ENCODE results near the gene PLEKHM2.

The PLEKHM2 gene

DNA sequence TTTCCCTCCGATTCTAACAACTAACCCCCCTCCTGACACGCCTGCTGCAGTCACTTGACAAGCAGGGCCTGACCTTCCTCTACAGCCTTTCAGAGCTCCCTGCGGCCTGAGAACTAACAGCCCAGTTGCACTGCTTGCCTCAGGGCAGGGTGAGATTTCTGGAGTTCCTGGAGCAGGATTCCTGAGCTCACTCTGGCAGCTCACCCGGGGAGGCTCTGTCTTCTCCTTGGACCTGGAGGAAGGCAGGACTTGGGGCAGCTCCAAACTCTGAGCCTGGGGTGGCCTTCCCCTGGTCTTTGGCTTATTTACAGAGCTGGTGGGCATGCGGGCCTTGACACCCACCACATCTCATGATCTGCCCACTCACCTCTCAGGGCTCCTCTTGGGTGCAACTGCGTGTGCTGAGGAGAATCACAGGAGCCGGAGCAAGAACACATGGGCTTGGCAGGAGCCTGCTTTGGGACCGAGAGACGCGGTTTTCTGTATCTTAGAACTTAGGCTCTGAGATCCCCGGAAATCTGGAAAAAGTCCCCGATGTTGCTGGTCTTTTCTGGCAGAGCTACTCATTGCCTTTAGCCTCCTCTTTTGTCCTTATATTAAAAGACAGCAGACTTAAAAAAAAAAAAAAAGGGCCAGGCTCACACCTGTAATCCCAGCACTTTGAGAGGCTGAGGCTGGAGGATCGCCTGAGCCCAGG lies 38.9 kb downstream of the PLEKHM2 start:
- DNase-seq = no peak
- no peaks in the 10 kb centered on the region for H3K9me3 ChIP-seq (ENCODE audit: insufficient read depth, low read length, severe bottlenecking)
- no peaks in the 10 kb centered on the region for H3K4me1 ChIP-seq (ENCODE audit: insufficient read depth, low read length)
- no peaks in the 10 kb centered on the region for H3K27me3 ChIP-seq (ENCODE audit: insufficient read depth, low read length, poor library complexity)
- H4K20me1 ChIP-seq (ENCODE audit: insufficient read depth, low read length) = peaks cover under 1% of the 10 kb centered on the region; the same call in 1 of the 2 replicates
- no peak overlapping the region for H3K4me3 ChIP-seq (ENCODE audit: low read depth in 1 of 2, low read length in 2 of 2)
- ATAC-seq (ENCODE audit: insufficient read depth, low read depth) = no peak
- H3K27ac ChIP-seq (ENCODE audit: low read length) = no peak overlapping the region
- no peak for TF ChIP-seq EZH2 (IDR thresholded peaks at IDR 0.05; ENCODE audit: borderline replicate concordance, low read depth, low read length, severe bottlenecking)
- TF ChIP-seq, protein P1, sequence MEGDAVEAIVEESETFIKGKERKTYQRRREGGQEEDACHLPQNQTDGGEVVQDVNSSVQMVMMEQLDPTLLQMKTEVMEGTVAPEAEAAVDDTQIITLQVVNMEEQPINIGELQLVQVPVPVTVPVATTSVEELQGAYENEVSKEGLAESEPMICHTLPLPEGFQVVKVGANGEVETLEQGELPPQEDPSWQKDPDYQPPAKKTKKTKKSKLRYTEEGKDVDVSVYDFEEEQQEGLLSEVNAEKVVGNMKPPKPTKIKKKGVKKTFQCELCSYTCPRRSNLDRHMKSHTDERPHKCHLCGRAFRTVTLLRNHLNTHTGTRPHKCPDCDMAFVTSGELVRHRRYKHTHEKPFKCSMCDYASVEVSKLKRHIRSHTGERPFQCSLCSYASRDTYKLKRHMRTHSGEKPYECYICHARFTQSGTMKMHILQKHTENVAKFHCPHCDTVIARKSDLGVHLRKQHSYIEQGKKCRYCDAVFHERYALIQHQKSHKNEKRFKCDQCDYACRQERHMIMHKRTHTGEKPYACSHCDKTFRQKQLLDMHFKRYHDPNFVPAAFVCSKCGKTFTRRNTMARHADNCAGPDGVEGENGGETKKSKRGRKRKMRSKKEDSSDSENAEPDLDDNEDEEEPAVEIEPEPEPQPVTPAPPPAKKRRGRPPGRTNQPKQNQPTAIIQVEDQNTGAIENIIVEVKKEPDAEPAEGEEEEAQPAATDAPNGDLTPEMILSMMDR (IDR thresholded peaks at IDR 0.05; ENCODE audit: borderline replicate concordance, extremely low read depth, low read length, poor library complexity, severe bottlenecking) = no peak
- H3K9ac ChIP-seq (ENCODE audit: low read depth, low read length) = no peak overlapping the region
- no peak overlapping the region for H3K4me2 ChIP-seq (ENCODE audit: insufficient read depth, low read length)
- no peaks in the 10 kb centered on the region for H3K79me2 ChIP-seq (ENCODE audit: insufficient read depth, low read length)
- H3K36me3 ChIP-seq (ENCODE audit: insufficient read depth, low read length) = peaks cover 71% of the 10 kb centered on the region
- H2AFZ ChIP-seq (ENCODE audit: low read depth, low read length) = no peak overlapping the region

DNA sequence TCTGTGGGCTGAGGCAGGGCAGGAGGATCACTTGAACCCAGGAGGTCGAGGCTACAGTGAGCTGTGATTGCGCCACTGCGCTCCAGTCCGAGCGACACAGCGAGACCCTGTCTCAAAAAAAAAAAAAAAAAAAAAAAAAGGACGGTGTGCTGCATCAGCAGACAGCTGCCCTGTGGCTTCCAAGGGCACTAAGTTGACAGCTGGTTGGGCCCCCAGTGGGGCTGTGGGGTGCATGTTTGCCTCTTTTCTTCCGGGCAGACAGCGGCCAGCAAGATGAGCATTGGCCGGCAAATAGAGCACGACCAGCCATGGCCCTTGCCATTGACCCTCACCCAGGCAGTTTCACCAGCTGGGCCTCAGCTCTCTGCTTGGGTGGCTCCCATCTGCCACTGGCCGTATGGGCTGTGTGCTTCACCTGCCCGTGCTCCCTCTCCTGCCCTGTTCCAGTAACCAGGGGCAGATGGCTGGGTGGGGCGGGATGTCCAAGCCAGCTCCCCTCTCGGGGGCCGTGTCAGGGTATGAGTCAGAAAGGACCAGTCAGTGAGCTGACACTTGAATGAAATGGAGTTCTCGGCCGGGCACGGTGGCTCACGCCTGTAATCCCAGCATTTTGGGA lies 39.6 kb downstream of the PLEKHM2 start:
- ATAC-seq (ENCODE audit: insufficient read depth, low read depth) = no peak
- peaks cover 72% of the 10 kb centered on the region for H3K36me3 ChIP-seq (ENCODE audit: insufficient read depth, low read length)
- no peak overlapping the region for H3K27ac ChIP-seq (ENCODE audit: low read length)

DNA sequence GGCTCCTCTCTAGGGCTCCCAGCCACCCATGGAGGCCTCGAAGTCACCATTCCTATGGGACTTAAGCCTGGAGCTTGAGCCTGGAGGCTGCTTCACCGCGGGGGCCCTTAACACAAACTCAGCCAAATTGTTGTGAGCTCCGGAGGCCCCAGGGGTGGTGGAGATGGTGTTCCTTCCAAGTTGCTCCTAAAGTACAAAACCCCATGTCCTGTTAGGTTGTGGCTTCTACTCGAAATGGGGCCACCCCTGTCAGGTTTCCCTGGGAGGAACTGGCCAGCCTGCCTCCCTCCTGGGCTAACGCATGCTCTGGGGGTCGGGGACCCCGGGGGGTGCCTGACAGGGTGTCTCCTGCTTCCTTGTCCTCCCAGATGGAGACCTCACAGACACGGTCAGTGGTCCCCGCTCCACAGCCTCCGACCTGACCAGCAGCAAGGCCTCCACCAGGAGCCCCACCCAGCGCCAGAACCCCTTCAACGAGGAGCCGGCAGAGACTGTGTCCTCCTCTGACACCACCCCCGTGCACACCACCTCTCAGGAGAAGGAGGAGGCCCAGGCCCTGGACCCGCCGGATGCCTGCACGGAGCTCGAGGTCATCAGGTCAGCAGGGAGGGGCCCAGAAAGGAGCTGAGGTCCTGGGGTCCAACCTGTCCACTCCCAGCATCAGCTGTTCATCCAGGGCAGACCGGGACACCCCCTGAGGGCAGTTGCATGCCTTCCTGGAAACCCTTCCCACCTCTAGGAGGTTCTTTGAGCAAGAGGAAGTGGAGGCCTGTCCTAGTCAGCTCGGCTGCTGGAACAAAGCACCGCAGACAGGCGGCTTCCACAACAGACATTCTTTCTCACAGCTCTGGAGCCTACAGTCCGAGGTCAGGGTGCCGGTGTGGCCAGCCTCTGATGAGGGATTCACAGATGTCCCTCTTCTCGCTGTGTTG lies 41.1 kb downstream of the PLEKHM2 start:
- H3K36me3 ChIP-seq (ENCODE audit: insufficient read depth, low read length) = peaks cover 74% of the 10 kb centered on the region
- H3K9ac ChIP-seq (ENCODE audit: low read depth, low read length) = no peak overlapping the region
- H3K4me2 ChIP-seq (ENCODE audit: insufficient read depth, low read length) = no peak overlapping the region
- H3K27ac ChIP-seq (ENCODE audit: low read length) = no peak overlapping the region
- no peaks in the 10 kb centered on the region for H3K9me3 ChIP-seq (ENCODE audit: insufficient read depth, low read length, severe bottlenecking)
- no peak overlapping the region for H2AFZ ChIP-seq (ENCODE audit: low read depth, low read length)
- no peaks in the 10 kb centered on the region for H3K27me3 ChIP-seq (ENCODE audit: insufficient read depth, low read length, poor library complexity)
- no peak overlapping the region for H3K4me3 ChIP-seq (ENCODE audit: low read depth in 1 of 2, low read length in 2 of 2)
- TF ChIP-seq, protein P1 (IDR thresholded peaks at IDR 0.05; ENCODE audit: borderline replicate concordance, extremely low read depth, low read length, poor library complexity, severe bottlenecking) = no peak
- TF ChIP-seq EZH2 (IDR thresholded peaks at IDR 0.05; ENCODE audit: borderline replicate concordance, low read depth, low read length, severe bottlenecking) = no peak
- ATAC-seq (ENCODE audit: insufficient read depth, low read depth) (no peak), DNase-seq (no peak)
- H3K4me1 ChIP-seq (ENCODE audit: insufficient read depth, low read length) = no peaks in the 10 kb centered on the region
- no peaks in the 10 kb centered on the region for H3K79me2 ChIP-seq (ENCODE audit: insufficient read depth, low read length)
- H4K20me1 ChIP-seq (ENCODE audit: insufficient read depth, low read length) = peaks cover 3% of the 10 kb centered on the region; the same call in 1 of the 2 replicates

More for the DNA sequence above, 39.6 kb downstream of the PLEKHM2 start:
- Histone ChIP-seq H3K79me2 (ENCODE audit: insufficient read depth, low read length) (no peaks in the 10 kb centered on the region), H4K20me1 (ENCODE audit: insufficient read depth, low read length) (peaks cover 3% of the 10 kb centered on the region; the same call in 1 of the 2 replicates), H3K4me1 (ENCODE audit: insufficient read depth, low read length) (no peaks in the 10 kb centered on the region), H2AFZ (ENCODE audit: low read depth, low read length) (no peak overlapping the region), H3K9me3 (ENCODE audit: insufficient read depth, low read length, severe bottlenecking) (no peaks in the 10 kb centered on the region), H3K4me2 (ENCODE audit: insufficient read depth, low read length) (no peak overlapping the region), H3K9ac (ENCODE audit: low read depth, low read length) (no peak overlapping the region), H3K27me3 (ENCODE audit: insufficient read depth, low read length, poor library complexity) (no peaks in the 10 kb centered on the region), H3K4me3 (ENCODE audit: low read depth in 1 of 2, low read length in 2 of 2) (no peak overlapping the region)
- TF ChIP-seq, protein P1 (IDR thresholded peaks at IDR 0.05; ENCODE audit: borderline replicate concordance, extremely low read depth, low read length, poor library complexity, severe bottlenecking) = no peak
- TF ChIP-seq EZH2 (IDR thresholded peaks at IDR 0.05; ENCODE audit: borderline replicate concordance, low read depth, low read length, severe bottlenecking) = no peak
- DNase-seq = no peak

All from DND-41 (cell line).